Measurements from ENCODE around the gene EYS.

- TF ChIP-seq, protein P1, sequence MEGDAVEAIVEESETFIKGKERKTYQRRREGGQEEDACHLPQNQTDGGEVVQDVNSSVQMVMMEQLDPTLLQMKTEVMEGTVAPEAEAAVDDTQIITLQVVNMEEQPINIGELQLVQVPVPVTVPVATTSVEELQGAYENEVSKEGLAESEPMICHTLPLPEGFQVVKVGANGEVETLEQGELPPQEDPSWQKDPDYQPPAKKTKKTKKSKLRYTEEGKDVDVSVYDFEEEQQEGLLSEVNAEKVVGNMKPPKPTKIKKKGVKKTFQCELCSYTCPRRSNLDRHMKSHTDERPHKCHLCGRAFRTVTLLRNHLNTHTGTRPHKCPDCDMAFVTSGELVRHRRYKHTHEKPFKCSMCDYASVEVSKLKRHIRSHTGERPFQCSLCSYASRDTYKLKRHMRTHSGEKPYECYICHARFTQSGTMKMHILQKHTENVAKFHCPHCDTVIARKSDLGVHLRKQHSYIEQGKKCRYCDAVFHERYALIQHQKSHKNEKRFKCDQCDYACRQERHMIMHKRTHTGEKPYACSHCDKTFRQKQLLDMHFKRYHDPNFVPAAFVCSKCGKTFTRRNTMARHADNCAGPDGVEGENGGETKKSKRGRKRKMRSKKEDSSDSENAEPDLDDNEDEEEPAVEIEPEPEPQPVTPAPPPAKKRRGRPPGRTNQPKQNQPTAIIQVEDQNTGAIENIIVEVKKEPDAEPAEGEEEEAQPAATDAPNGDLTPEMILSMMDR (IDR thresholded peaks at IDR 0.05 in 2 of 3, conservative IDR thresholded peaks at IDR 0.05 in 1 of 3; ENCODE audit: borderline replicate concordance in 1 of 3, insufficient read depth in 1 of 3, low read depth in 2 of 3, low read length in 2 of 3): no peak
- TF ChIP-seq POLR2AphosphoS5 (IDR thresholded peaks at IDR 0.05; ENCODE audit: low read depth, low read length): no peak
- no peak for TF ChIP-seq POLR2A (IDR thresholded peaks at IDR 0.05; ENCODE audit: borderline replicate concordance, extremely low read depth, insufficient read depth, insufficient read length)
- TF ChIP-seq EZH2phosphoT487 (IDR thresholded peaks at IDR 0.05; ENCODE audit: borderline replicate concordance): no peak
- TF ChIP-seq SP1 (IDR thresholded peaks at IDR 0.05; ENCODE audit: low read depth): no peak
- no peak for TF ChIP-seq FOSL1 (IDR thresholded peaks at IDR 0.05; ENCODE audit: low read depth)
- TF ChIP-seq CEBPB (IDR thresholded peaks at IDR 0.05; ENCODE audit: low read depth): no peak
- no peak for TF ChIP-seq ELF1 (IDR thresholded peaks at IDR 0.05; ENCODE audit: borderline replicate concordance, low read depth)
- TF ChIP-seq RAD21 (IDR thresholded peaks at IDR 0.05; ENCODE audit: low read depth): no peak
- TF ChIP-seq EZH2 (IDR thresholded peaks at IDR 0.05): no peak
- TF ChIP-seq EGR1 (IDR thresholded peaks at IDR 0.05; ENCODE audit: low read depth): no peak
- TF ChIP-seq, protein P2, sequence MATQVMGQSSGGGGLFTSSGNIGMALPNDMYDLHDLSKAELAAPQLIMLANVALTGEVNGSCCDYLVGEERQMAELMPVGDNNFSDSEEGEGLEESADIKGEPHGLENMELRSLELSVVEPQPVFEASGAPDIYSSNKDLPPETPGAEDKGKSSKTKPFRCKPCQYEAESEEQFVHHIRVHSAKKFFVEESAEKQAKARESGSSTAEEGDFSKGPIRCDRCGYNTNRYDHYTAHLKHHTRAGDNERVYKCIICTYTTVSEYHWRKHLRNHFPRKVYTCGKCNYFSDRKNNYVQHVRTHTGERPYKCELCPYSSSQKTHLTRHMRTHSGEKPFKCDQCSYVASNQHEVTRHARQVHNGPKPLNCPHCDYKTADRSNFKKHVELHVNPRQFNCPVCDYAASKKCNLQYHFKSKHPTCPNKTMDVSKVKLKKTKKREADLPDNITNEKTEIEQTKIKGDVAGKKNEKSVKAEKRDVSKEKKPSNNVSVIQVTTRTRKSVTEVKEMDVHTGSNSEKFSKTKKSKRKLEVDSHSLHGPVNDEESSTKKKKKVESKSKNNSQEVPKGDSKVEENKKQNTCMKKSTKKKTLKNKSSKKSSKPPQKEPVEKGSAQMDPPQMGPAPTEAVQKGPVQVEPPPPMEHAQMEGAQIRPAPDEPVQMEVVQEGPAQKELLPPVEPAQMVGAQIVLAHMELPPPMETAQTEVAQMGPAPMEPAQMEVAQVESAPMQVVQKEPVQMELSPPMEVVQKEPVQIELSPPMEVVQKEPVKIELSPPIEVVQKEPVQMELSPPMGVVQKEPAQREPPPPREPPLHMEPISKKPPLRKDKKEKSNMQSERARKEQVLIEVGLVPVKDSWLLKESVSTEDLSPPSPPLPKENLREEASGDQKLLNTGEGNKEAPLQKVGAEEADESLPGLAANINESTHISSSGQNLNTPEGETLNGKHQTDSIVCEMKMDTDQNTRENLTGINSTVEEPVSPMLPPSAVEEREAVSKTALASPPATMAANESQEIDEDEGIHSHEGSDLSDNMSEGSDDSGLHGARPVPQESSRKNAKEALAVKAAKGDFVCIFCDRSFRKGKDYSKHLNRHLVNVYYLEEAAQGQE (IDR thresholded peaks at IDR 0.05; ENCODE audit: low read depth): no peak
These were observed 1323.7 kb downstream of the EYS start for GRCh38 chr6:64383277-64383676.
